DMS153 treated with DMSO at 0.1 percent for 48 hours (cell line): ENCODE measurements around the gene VDR.
"Not testable (repeated sequence)": the region's sequence is repeated elsewhere in the genome, so short reads cannot be mapped to it uniquely, and the experiment has no call there.

Experiments used
- DNase-seq: peaks from one replicate; lab custom pipeline; 2025; ENCODE audit not compliant: unreplicated experiment; lab: John Stamatoyannopoulos, UW

VDR gene

DNA sequence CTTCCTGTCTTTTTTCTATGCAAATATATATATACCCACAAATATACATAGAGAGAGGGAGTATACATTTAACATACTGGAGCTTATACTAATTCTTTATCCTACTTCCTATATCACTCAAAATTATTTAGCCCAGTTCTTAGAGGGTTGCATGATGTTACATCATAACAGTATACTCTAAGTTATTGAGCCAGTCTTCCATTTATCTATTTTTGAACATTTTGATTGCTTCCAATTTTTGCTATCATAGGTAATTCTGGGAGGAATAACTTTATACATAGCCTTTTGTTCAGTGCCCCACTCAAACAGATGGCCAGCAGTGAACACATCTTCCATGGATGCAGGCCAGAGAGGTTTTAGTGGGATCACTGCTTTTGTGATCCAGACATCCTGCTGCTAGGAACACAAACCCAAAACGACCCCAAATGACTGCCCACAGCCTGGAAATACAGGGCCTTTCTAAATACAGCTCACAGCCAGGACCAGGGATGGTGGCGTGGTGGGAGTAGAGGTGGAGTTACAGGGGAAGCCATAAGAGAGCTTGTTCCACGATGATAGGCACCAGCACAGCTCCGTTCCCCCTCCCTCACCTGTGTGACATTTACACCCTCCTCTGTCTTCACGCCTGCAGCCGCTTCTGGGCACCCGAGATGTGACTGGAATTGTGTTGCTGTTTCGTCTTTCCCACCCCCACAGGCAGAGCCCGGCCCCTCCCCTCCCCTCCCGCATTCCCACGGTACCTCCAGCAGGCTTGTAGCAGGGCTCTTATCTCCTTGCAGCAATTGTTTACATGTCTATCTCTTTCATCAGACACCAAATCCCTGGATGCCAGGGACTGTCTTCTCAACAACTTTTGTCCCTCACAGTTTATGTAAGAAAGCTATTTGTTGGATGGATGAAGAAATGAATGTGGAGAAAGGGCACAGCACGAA is 54.4 kb downstream of the VDR start:
- DNase-seq = no peak

DNA sequence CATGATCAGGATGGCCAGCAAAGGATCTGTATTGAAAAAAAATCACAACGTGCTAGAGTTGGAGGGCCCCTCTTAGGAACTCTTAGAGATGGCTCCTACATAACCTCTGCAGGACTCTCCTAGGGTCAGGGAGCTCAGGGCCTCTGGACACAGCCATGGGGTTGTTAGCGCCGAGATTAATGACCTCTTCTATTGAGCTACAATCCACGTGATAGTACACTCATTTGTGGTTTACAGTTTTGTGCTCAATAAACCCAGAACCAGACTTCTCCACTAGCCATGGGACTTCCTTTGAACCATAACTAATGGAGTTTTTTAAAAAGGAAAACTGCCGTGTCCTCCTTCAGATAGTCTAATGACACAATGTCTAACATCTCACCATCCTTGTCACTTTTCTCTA is 55.5 kb downstream of the VDR start:
- DNase-seq = no peak

DNA sequence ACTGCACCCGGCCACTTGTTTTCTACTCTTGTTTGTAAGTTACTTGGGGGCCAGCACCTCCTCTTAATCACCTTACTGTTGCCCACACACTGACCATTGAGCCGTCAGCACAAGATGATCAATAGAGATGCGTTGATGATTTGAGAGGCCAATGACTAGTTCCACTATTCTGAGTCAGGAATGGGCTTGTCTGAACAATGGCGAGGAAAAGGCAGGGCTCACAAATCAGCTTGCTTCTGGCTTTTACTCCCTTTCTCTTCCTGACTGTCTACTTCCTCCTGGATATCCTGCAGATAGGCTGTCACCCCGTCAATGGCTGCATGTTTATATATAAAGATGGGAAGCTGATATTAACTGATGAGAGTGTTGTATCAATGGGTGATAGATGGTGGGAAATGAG is 55.9 kb downstream of the VDR start:
- no peak for DNase-seq

DNA sequence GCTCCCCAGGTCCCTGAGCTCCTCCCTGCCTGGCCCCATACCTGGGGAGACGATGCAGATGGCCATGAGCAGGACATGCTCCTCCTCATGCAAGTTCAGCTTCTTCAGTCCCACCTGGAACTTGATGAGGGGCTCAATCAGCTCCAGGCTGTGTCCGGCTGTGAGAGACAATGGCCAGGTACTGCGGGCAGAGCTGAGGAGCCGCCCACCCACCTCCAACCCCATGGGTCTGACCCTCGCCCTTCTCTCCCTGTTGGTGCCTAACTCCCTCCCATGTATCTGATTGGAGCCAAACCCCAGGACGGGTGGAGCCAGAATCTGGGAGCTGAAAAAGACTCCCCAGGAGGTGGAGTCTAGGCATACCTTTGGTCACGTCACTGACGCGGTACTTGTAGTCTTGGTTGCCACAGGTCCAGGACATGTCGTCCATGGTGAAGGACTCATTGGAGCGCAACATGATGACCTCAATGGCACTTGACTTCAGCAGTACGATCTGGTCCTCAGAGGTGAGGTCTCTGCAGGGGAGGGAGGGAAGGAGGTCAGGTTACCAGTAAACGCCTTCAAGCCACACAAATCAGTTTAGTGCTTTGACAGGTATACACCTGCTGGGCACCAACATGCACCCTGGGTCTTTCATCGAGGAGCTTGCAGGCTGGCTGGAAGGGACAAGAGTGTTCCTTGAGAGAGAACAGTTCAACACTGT is 58.3 kb downstream of the VDR start:
- DNase-seq = no peak

DNA sequence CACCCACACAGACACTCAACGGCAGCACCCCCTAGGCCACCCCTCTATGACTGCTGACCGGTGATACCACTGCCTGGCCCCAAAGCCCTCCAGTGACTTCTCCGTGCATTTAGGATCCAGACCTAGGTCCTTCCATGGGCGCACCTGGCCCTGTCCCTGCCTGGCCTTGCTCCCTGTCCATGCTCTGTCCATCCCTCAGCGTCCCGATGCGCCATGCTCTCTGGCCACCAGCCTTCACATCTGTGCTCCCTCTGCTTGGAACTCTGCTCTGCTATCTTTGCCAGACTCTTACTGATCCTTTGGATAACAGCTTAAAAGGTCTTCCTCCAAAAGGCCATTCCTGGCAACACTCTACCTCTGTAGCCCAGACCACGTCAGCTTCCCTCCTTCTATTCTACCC is 59.7 kb downstream of the VDR start:
- DNase-seq = no peak

DNA sequence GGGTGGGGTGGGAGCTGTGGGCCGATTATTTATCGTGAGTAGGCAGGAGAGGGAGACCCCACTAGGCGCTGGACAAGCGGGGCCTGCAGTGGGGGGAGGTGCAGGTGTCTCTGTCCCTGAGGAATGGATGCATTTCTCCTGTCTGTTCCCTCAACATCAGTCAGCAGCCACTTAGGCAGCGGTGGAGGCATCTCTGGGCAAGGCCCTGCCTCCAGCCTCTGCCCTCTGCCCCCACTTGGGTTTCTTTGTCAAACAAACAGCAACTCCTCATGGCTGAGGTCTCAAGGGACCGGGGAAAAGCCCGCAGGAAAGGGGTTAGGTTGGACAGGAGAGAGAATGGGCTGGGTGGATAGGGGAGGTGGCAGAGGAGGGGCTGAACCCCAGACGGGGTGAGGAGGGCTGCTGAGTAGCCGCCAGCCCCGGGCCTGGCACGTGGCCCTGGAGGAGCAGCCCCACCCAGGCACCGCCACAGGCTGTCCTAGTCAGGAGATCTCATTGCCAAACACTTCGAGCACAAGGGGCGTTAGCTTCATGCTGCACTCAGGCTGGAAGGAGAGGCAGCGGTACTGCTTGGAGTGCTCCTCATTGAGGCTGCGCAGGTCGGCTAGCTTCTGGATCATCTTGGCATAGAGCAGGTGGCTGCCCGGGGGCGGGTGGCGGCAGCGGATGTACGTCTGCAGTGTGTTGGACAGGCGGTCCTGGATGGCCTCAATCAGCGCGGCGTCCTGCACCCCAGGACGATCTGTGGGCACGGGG is 60.4 kb downstream of the VDR start:
- DNase-seq = peak; percentile 30

DNA sequence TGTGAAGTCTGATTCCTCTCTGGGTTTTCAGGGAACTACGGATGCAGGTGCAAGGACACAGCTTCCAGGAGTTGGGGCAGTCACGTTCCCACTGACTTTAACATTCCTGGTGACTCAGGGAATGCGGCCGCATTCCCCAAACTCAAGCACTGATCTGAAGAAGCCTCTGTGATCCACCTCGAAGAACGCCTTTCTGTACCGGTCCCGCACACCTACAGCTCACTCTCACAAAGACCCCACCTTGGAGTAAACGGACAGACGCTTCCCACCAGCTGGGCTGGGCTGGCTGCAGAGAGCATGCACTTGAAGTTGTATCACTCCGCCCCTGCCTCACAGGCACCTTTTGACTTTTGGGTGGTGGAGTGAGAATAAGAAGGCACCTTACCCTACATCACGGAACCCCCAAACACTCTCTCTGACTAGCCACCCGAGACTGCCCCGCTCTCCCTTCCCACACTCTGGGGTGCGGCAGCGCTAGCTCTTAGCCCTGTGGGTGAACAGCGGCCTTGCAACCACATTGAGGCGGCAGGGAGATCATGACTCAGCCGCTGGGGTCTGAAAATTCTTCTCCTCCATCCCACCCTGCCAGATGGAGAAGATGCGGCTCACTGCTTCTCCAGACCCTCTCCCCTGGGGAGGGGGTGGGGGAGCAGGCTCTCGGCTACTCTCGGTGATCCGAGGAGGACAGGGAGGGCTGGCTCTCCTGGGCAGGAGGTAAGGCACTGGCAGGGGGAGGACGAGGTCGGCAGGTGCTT is 61.4 kb downstream of the VDR start:
- DNase-seq = no peak

DNA sequence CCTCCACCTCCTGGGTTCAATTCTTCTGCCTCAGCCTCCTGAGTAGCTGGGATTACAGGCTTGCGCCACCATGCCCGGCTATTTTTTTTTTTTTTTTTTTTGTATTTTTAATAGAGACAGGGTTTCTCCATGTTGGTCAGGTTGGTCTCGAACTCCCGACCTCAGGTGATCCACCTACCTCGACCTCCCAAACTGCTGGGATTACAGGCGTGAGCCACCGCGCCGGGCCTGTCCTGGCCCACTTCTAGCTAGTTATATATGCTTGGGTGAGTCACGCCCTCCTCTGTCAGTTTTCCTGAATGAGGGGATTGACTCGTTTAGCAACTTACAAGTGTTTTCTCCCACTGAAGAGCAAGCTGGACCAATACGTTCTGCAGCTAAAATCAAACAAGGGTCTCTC is 62.3 kb downstream of the VDR start:
- DNase-seq = not testable (repeated sequence)

DNA sequence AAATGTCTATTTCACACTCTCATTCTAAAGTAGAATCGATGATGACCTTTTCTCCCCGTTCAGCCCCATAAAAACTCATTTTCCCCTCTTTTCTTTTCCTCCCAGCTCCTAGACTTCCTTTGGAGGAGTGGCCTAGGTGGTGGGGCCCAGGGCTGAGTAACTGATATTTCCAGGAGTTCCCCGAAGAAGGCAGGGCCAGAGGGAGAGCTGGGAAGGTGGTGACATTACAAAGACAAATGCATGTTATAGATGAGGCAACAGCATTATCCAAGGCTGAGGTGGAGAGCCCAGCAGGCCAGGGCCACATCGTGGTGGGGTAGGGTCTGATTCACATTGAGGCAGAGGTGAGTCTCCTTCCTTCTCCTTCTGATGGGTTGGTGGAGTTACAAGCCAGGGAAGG is 62.9 kb downstream of the VDR start:
- no peak for DNase-seq

DNA sequence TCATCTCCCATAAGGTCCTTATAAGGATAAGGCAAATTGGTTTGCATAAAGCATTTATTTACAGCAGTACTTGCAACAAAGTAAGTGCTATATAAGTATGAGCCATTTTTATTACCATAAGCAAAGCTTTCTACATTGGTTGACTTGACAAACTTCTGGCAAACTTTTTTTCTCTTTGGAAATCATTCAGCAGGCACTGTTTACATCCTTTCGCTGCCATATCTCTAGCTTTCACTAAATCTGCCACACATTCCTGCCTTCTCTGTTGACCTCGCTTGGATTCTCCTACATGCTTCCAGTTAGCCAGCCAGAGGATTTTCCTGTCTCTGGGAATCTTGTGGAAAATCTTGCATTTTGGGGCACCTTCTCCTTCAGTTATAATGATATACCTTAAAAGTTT is 63.3 kb downstream of the VDR start:
- DNase-seq = no peak

DNA sequence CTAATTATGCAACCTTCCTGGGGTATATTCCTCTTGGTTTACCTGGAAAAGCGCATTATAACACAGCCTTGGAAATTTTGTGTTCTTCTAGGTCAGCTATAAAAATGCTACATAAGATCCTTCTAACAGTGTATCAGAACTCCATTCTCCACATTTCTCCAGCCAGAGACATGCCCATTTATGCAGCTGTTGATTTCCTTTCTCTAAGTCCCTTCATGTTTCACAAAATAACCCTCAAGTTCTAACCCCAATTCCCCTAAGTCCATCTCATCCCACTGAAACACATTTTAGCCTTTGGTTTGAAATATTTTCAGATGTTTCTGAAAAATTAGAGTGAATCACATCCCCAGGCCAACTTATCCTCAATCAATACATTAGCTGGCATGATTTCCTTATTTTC is 64.2 kb downstream of the VDR start:
- DNase-seq = no peak

DNA sequence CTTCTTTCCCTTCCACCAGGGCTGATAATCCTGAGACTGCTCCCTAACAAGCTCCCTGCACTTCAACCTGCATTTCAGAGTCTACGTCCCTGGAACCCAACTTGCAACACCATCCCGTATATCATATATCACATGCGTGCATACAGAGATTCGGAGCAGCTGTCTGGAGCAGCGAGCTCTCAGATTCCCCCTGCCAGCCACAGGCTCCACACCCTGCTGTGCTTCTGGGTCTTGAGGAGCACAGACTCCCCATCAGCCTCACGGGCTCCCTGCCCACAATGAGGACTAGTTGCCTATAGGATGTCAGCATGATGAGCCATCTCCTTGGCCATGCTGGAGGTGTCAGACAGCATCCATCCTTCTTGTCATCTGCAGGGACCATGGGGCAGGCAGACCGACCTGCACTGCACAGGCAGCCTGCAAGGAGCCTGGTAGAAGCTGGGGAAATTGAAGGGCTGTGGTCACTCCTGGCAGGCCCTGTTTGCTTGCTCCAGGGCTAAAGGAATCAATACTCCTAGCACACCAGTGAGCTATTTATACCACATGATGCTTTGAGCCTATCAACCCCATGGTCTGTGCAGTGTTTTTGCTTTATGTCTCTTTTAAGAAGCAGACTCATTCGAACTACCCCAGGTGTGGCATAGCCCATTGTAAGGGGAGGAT is 65.4 kb downstream of the VDR start:
- no peak for DNase-seq

DNA sequence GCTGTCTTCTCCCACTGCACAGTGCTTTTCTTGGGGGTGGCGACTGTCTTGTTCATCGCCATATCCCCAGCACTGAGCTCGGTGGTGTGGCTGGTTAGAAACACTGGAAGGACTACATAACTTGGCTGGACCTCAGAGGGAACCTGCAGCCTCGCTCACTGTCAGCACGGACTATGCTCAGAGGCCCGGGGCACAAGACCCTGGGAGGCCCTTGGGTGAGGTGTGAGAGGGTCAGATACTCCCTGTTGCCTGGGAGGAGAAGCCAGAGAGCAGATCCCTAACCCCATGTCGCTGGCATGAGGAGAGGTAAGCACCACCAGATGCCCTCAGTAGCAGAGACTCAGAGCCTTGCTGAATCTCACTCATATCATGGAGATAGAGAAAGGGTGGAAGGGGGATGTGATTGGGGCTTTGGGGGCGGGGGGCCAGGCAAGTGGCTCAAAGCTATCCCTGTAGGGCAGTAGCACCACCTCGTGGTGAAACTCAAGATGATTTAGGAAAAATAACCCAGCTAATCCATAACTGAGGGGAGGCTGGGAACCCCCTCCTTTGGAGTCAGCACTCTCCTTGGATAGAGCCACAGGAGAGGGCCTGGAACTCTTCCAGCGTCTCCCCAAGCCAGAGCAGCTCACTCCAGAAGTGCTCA is 66.4 kb downstream of the VDR start:
- DNase-seq = peak; percentile 10

DNA sequence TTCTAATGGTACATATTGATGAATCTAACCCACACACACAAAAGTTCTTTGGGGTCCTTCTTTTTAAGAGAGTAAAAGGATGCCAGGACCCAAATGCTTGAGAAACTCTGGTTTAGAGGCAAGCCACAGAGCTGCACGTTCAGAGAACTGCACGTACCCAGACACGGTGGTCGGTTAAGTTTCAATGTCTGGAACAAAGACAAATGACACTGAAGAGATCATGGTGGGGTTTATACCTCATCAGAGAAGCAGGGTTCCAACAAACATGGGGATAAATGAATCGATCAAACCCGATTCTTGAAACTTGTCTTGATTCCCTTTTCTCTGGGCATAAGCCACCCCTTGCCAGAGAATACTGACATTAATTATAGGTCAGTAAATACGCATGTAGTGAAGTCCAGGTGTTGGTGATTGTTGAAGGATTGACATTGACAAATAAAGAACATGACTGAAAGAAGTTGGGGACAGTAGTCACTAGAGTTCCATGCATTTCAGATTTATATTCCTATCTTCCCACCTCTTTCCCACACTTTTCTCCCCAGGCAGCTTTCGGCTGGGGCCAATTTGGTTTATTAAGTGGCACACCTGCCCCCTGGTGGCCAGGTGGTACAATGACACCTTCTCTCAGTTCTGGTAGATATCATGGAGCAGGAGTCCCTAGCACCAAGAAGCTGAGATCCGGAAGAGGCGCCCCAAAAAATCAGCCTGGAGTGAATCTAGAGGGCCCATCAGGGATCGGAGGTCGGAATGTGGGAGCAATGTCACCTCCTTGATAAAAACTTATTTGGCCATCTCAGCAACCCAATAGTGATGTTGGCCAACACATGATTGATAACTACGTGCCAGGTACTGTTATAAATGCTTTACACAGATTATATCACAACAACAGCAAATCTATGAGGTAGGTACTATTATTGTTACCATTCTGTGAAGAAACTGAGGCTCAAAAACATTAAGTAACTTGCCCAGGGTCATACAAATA is 67.3 kb downstream of the VDR start:
- peak; percentile 63 for DNase-seq

DNA sequence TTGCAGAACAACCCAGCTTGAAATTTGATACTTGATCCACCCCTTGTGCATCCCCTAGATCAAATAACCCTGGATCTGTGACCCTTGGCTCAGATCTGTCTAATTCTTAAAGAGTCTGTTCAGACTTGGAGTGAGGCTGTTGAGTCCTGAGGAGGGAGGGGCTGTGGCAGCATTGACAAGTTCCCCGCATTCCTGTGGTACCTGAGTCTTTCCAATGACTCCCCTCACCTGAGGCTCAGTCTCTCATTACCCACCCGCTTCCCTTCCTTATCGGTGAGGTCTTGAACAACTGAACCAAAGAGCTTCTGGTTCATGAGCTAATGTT is 69.0 kb downstream of the VDR start:
- DNase-seq = no peak

DNA sequence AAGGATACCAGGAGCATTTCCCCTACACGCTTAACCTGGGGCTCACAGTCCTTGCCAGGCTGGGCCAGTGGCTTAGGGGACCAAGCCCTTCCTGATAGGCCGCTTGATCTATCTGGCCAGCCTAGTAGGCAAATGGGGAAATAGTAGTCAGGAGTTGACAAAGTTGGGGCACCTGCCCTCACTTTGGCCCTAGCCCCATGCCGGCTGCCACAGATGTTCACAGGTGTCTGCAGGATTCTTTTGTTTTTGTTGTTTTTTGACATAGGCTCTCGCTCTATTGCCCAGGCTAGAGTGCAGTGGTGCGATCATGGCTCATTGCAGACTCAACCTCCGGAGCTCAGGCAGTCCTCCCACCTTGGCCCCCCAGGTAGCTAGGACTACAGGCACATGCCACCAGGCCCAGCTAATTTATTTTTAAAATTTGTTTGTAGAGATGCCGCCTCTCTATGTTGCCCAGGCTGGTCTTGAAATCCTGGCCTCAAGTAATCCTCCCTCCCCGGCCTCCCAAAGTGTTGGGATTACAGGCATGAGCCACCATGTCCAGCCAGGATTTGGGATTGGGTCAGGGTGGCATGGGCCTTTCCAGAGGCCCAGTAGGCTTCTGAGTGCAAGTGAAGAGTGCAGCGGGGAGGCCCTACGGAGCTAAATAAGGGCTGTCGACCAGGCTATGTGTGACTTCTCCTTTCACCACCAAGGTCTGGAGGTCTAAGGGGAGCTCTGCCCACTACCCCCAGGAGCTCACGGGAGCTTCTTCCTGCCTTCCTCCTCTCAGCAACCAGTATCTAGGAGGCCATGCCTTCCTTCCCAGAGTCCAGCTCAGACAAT is 69.6 kb downstream of the VDR start:
- no peak for DNase-seq

DNA sequence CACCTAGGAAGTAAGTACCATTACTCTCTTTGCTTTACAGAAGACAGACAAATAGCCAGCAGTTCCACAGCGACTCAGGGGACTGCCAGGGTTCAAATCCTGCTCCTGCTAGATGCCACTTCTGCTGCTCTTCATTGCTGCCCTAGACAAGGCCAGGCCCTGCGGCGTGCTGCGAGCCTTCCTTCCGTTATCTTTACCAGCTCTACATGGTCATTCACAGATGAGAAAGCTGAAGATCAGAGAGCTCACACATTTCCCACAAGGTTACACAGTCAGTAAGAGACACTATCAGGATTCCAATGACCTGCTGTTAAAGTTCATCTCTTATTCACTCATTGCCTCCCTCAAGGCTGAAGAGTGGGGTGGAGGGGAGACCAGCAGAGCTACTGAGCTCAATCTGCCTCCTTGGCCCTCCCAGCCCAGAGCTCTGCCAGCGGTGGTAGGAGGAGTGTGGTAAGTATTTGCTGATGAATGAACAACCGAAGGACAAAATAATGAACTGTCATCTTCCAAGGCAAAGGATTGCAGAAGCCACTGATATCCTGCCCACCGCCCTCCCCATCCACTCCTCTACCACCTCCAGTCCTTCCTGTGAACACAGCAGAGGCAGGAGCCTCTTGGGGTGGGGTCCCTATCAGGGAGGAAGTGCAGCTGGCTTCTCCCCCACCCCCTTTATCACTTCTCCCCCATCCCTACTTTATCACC is 70.4 kb downstream of the VDR start:
- DNase-seq = no peak
